ENCODE results near the gene TSGA10IP.

DNA sequence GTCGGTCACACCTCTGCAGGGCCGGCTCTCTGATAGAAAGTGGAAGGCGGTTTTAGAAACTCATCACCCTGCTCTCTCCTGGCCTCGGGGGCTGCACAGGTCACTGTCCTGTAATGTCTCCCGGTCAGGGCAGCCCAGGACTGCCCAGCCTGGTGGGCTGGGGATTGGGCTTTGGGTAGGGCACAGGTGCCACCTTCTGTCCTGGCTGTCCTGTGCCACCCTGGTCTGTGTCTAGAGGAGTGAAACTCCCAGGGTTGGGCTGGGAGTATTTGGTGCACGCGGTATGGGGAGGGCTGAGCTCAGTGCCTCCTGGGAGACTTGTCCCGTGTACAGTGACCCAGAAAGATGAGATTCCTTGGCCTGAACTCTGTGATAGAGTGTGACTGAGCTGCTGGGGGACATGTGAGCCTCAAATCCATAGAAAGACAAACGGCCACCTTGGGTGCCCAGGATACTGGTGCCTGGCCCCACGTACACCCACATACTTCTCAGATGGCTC lies 34.0 kb downstream of the TSGA10IP start:
- TF ChIP-seq, protein P1, sequence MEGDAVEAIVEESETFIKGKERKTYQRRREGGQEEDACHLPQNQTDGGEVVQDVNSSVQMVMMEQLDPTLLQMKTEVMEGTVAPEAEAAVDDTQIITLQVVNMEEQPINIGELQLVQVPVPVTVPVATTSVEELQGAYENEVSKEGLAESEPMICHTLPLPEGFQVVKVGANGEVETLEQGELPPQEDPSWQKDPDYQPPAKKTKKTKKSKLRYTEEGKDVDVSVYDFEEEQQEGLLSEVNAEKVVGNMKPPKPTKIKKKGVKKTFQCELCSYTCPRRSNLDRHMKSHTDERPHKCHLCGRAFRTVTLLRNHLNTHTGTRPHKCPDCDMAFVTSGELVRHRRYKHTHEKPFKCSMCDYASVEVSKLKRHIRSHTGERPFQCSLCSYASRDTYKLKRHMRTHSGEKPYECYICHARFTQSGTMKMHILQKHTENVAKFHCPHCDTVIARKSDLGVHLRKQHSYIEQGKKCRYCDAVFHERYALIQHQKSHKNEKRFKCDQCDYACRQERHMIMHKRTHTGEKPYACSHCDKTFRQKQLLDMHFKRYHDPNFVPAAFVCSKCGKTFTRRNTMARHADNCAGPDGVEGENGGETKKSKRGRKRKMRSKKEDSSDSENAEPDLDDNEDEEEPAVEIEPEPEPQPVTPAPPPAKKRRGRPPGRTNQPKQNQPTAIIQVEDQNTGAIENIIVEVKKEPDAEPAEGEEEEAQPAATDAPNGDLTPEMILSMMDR (IDR thresholded peaks at IDR 0.05) = no peak
- TF ChIP-seq POLR2AphosphoS5 (IDR thresholded peaks at IDR 0.05; ENCODE audit: low read depth, low read length) (no peak), TCF7L2 (IDR thresholded peaks at IDR 0.05; ENCODE audit: low read depth, low read length) (no peak)
- TF ChIP-seq, protein P2, sequence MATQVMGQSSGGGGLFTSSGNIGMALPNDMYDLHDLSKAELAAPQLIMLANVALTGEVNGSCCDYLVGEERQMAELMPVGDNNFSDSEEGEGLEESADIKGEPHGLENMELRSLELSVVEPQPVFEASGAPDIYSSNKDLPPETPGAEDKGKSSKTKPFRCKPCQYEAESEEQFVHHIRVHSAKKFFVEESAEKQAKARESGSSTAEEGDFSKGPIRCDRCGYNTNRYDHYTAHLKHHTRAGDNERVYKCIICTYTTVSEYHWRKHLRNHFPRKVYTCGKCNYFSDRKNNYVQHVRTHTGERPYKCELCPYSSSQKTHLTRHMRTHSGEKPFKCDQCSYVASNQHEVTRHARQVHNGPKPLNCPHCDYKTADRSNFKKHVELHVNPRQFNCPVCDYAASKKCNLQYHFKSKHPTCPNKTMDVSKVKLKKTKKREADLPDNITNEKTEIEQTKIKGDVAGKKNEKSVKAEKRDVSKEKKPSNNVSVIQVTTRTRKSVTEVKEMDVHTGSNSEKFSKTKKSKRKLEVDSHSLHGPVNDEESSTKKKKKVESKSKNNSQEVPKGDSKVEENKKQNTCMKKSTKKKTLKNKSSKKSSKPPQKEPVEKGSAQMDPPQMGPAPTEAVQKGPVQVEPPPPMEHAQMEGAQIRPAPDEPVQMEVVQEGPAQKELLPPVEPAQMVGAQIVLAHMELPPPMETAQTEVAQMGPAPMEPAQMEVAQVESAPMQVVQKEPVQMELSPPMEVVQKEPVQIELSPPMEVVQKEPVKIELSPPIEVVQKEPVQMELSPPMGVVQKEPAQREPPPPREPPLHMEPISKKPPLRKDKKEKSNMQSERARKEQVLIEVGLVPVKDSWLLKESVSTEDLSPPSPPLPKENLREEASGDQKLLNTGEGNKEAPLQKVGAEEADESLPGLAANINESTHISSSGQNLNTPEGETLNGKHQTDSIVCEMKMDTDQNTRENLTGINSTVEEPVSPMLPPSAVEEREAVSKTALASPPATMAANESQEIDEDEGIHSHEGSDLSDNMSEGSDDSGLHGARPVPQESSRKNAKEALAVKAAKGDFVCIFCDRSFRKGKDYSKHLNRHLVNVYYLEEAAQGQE (IDR thresholded peaks at IDR 0.05; ENCODE audit: insufficient read depth in 1 of 2, low read depth in 2 of 2, low read length in 1 of 2) = no peak
